Parathyroid adenoma (tissue), 2 donors: Measurements from ENCODE around the gene SLC35F3.

Experiments used
- H2AFZ ChIP-seq: fragments of 300-600 bp; sonication (generic); one replicate; pipeline ENCODE4 v1.7.0; 2017; ENCODE audit warnings: antibody characterized with exemption, mild to moderate bottlenecking
- H3K27ac ChIP-seq: fragments of 300-600 bp; sonication (generic); one replicate; pipeline ENCODE4 v1.7.0; 2017
- H3K27me3 ChIP-seq: fragments of 300-600 bp; sonication (generic); one replicate; pipeline ENCODE4 v1.7.0; 2017; ENCODE audit warnings: low read length; ENCODE audit not compliant: control insufficient read depth, insufficient read depth
- H3K36me3 ChIP-seq: fragments of 300-600 bp; sonication (generic); one replicate; pipeline ENCODE4 v1.7.0; 2017; ENCODE audit warnings: low read length; ENCODE audit not compliant: control insufficient read depth, insufficient read depth
- H3K4me1 ChIP-seq: fragments of 300-600 bp; sonication (generic); one replicate; pipeline ENCODE4 v1.7.0; 2017; ENCODE audit warnings: control low read depth
- H3K4me2 ChIP-seq: fragments of 300-600 bp; sonication (generic); one replicate; pipeline ENCODE4 v1.7.0; 2017; ENCODE audit warnings: low read length
- H3K4me3 ChIP-seq: fragments of 300-600 bp; sonication (generic); one replicate; pipeline ENCODE4 v1.7.0; 2017; ENCODE audit warnings: low read depth, low read length
- H3K79me2 ChIP-seq: fragments of 300-600 bp; sonication (generic); one replicate; pipeline ENCODE4 v1.7.0; 2017; ENCODE audit warnings: control low read depth
- H3K9ac ChIP-seq: fragments of 300-600 bp; sonication (generic); one replicate; pipeline ENCODE4 v1.7.0; 2017; ENCODE audit warnings: mild to moderate bottlenecking
- H3K9me3 ChIP-seq: fragments of 300-600 bp; sonication (generic); one replicate; pipeline ENCODE4 v1.7.0; 2017; ENCODE audit warnings: low read length; ENCODE audit not compliant: control insufficient read depth
- CTCF ChIP-seq: fragments of 300-600 bp; sonication (generic); IDR thresholded peaks from one replicate; pipeline ENCODE4 v1.7.0; 2017; ENCODE audit warnings: antibody characterized with exemption, mild to moderate bottlenecking
- donor health status: primary hyperparathyroidism.

The SLC35F3 gene

GRCh38 chr1:234256359-234256758, 351.9 kb downstream of the SLC35F3 start:
- TF ChIP-seq CTCF, result no peak
- H3K79me2 ChIP-seq, result no peaks in the 10 kb centered on the region
- no peaks in the 10 kb centered on the region for H3K27me3 ChIP-seq

GRCh38 chr1:234258071-234258470, 353.6 kb downstream of the SLC35F3 start:
- H3K27me3 ChIP-seq, result no peaks in the 10 kb centered on the region
- H3K4me3 ChIP-seq, result no peak overlapping the region
- no peak overlapping the region for H3K27ac ChIP-seq
- H3K9ac ChIP-seq, result no peak overlapping the region
- H3K9me3 ChIP-seq, result no peaks in the 10 kb centered on the region
- no peaks in the 10 kb centered on the region for H3K4me1 ChIP-seq
- no peak overlapping the region for H3K4me2 ChIP-seq
- no peaks in the 10 kb centered on the region for H3K79me2 ChIP-seq
- H2AFZ ChIP-seq, result no peak overlapping the region
- no peak for TF ChIP-seq CTCF
- H3K36me3 ChIP-seq, result no peaks in the 10 kb centered on the region

More at GRCh38 chr1:234256359-234256758, 351.9 kb downstream of the SLC35F3 start:
- Histone ChIP-seq H2AFZ (no peak overlapping the region), H3K4me1 (no peaks in the 10 kb centered on the region), H3K4me2 (no peak overlapping the region), H3K9me3 (no peaks in the 10 kb centered on the region), H3K4me3 (no peak overlapping the region), H3K9ac (no peak overlapping the region), H3K36me3 (no peaks in the 10 kb centered on the region), H3K27ac (no peak overlapping the region)

GRCh38 chr1:234260578-234260977, 356.1 kb downstream of the SLC35F3 start:
- Histone ChIP-seq H3K9me3 (no peaks in the 10 kb centered on the region), H3K79me2 (no peaks in the 10 kb centered on the region), H3K9ac (no peak overlapping the region), H2AFZ (no peak overlapping the region), H3K4me2 (no peak overlapping the region), H3K4me1 (no peaks in the 10 kb centered on the region), H3K27me3 (no peaks in the 10 kb centered on the region), H3K27ac (no peak overlapping the region), H3K36me3 (no peaks in the 10 kb centered on the region), H3K4me3 (no peak overlapping the region)
- TF ChIP-seq CTCF, result no peak

GRCh38 chr1:234261545-234261944, 357.1 kb downstream of the SLC35F3 start:
- no peak overlapping the region for H3K27ac ChIP-seq
- H3K4me2 ChIP-seq, result no peak overlapping the region
- no peak overlapping the region for H2AFZ ChIP-seq
- no peaks in the 10 kb centered on the region for H3K27me3 ChIP-seq
- H3K9me3 ChIP-seq, result no peaks in the 10 kb centered on the region
- H3K79me2 ChIP-seq, result no peaks in the 10 kb centered on the region
- no peaks in the 10 kb centered on the region for H3K4me1 ChIP-seq
- H3K9ac ChIP-seq, result no peak overlapping the region
- TF ChIP-seq CTCF, result no peak
- no peak overlapping the region for H3K4me3 ChIP-seq
- H3K36me3 ChIP-seq, result no peaks in the 10 kb centered on the region

GRCh38 chr1:234262007-234262753, 357.7 kb downstream of the SLC35F3 start:
- H3K4me2 ChIP-seq, result no peak overlapping the region
- H3K79me2 ChIP-seq, result no peaks in the 10 kb centered on the region
- no peak overlapping the region for H3K27ac ChIP-seq
- H2AFZ ChIP-seq, result no peak overlapping the region
- no peak overlapping the region for H3K9ac ChIP-seq
- H3K4me3 ChIP-seq, result no peak overlapping the region
- TF ChIP-seq CTCF, result no peak
- no peaks in the 10 kb centered on the region for H3K27me3 ChIP-seq
- H3K4me1 ChIP-seq, result no peaks in the 10 kb centered on the region
- no peaks in the 10 kb centered on the region for H3K36me3 ChIP-seq
- H3K9me3 ChIP-seq, result no peaks in the 10 kb centered on the region
